ENCODE results near the gene C6orf47. TPM values are rescaled to one million over a fixed set of nuclear protein-coding genes. Genes with fewer than 3 reads are reported as not detected.

C6orf47 gene
- total and polyA plus RNA-seq, 2 of the 8 experiments (the other 6 are each of a cell fraction or from before 2014, with no cell fraction given), result 4.7 to 14.6 TPM

- H4K20me1 ChIP-seq (replicated peaks in 1 of 2; ENCODE audit: control insufficient read depth in 1 of 2, insufficient read depth in 2 of 2, low read length in 2 of 2), result no peaks in the 10 kb centered on the region
- TF ChIP-seq JUND (IDR thresholded peaks at IDR 0.05; ENCODE audit: low read length) (no peak), POLR2AphosphoS5 (IDR thresholded peaks at IDR 0.05; ENCODE audit: low read depth, low read length) (no peak), TCF12 (IDR thresholded peaks at IDR 0.05; ENCODE audit: low read depth, low read length) (no peak), SUZ12 (IDR thresholded peaks at IDR 0.05; ENCODE audit: low read length) (no peak), SIRT6 (IDR thresholded peaks at IDR 0.05; ENCODE audit: low read length) (no peak), YY1 (IDR thresholded peaks at IDR 0.05; ENCODE audit: low read depth, low read length) (no peak)
- no peaks in the 10 kb centered on the region for H3K79me2 ChIP-seq (ENCODE audit: control insufficient read depth in 1 of 2, insufficient read depth in 2 of 2, low read length in 2 of 2)
- peak overlapping the region in 1 of 4 experiments; percentile 64; a peak in 3 of 7 replicates for H3K9ac ChIP-seq (replicated peaks in 1 of 4; ENCODE audit: extremely low read depth in 1 of 4, low read depth in 3 of 4, low read length in 3 of 4)
- 0 out of 2 replicates have a peak overlapping the region, but pooled peaks have one; percentile 62 for H2BK12ac ChIP-seq (ENCODE audit: low read depth, low read length)
- H4K8ac ChIP-seq (ENCODE audit: extremely low read depth, insufficient read depth, low read length), result no peak overlapping the region
- WGBS, 2 experiments (ENCODE audit: extremely low coverage in 1 of 2, insufficient coverage in 1 of 2, insufficient read length in 1 of 2, insufficient replicate concordance in 2 of 2, low coverage in 1 of 2, low lambda C conversion rate in 2 of 2, missing lambda C conversion rate in 1 of 2), result 63% methylated on average over 13 of the region's 13 CpGs; no CpG with 5 or more reads in 1 of the 2 experiments
- no peak overlapping the region for H2BK5ac ChIP-seq (ENCODE audit: low read depth, low read length)
- H4K5ac ChIP-seq (ENCODE audit: insufficient read length, low read depth, low read length), result no peak overlapping the region
- H3K36me3 ChIP-seq (ENCODE audit: control insufficient read depth in 2 of 4, insufficient read depth in 4 of 4, low read length in 3 of 4), result peaks cover 0 to 13% (median 9%) of the 10 kb centered on the region in 4 experiments; a peak in 4 of 8 replicates
- FAIRE-seq (no peak), DNase-seq (ENCODE audit: low read depth in 1 of 2, low spot score in 2 of 2) (no peak)
- ChIA-PET POLR2A (ENCODE audit: partially characterized antibody) (interaction anchor here (0.8 to 2.0 kb wide), 11 partner anchors 9 to 153 kb away, joined by 3 to 11 read pairs (median 4); partner anchors contain the start of genes ABHD16A, BAG6, C6orf47 and DDX39B), CTCF (ENCODE audit: partially characterized antibody) (interaction anchor here (0.6 to 2.5 kb wide), 8 partner anchors 20 to 240 kb away, joined by 3 to 11 read pairs (median 5); partner anchors contain the start of gene ABHD16A)
- no peaks in the 10 kb centered on the region for H3K9me3 ChIP-seq (ENCODE audit: insufficient read depth in 2 of 2, low read depth in 1 of 2, low read length in 1 of 2)
- no peak overlapping the region for H3K27ac ChIP-seq (ENCODE audit: low read depth, low read length)
- H4K91ac ChIP-seq (replicated peaks; ENCODE audit: insufficient read length, low read length), result no peak overlapping the region
- H3K27me3 ChIP-seq (replicated peaks in 1 of 4; ENCODE audit: control insufficient read depth in 3 of 4, extremely low read depth in 1 of 4, insufficient read depth in 3 of 4, low read length in 3 of 4), result peaks cover 3 to 13% (median 12%) of the 10 kb centered on the region in 4 experiments; a peak in 6 of 7 replicates
- H3K56ac ChIP-seq (replicated peaks; ENCODE audit: insufficient read length, low read depth, low read length), result no peak overlapping the region
- H3K14ac ChIP-seq (ENCODE audit: insufficient read length), result no peak overlapping the region
- no peaks in the 10 kb centered on the region for H3K79me1 ChIP-seq (ENCODE audit: low read depth, low read length)
- peak overlapping the region; percentile 37; the same call in 1 of the 2 replicates for H2AFZ ChIP-seq (ENCODE audit: low read length)
- H2BK15ac ChIP-seq (ENCODE audit: low read length), result peak overlapping the region; percentile 53; the same call in 1 of the 2 replicates
- H3K4me1 ChIP-seq (replicated peaks in 1 of 4; ENCODE audit: control insufficient read depth in 3 of 4, insufficient read depth in 4 of 4, low read length in 3 of 4), result peaks cover 0 to 10% (median 8%) of the 10 kb centered on the region in 4 experiments; a peak in 5 of 7 replicates
- H3K4ac ChIP-seq (replicated peaks; ENCODE audit: insufficient read length, low read depth, low read length), result no peak overlapping the region
- H2AK5ac ChIP-seq (ENCODE audit: low read depth, low read length), result no peak overlapping the region
- H3K4me2 ChIP-seq (ENCODE audit: insufficient read depth in 1 of 2, low read depth in 2 of 2, low read length in 2 of 2), result peak overlapping the region; percentile 86 to 90
- peak overlapping the region; percentile 58 to 76 (median 63); a peak in 6 of 8 replicates for H3K4me3 ChIP-seq (ENCODE audit: extremely low read depth in 1 of 4, insufficient read depth in 2 of 4, low read depth in 3 of 4, low read length in 4 of 4)
- H3K23me2 ChIP-seq (ENCODE audit: low read depth, low read length), result peaks cover 11% of the 10 kb centered on the region; the same call in 1 of the 2 replicates
- no peak overlapping the region for H2BK20ac ChIP-seq (ENCODE audit: low read length)
- no peak overlapping the region for H2BK120ac ChIP-seq (replicated peaks; ENCODE audit: low read depth, low read length)
- H3K23ac ChIP-seq (ENCODE audit: insufficient read length), result no peak overlapping the region
- H3K18ac ChIP-seq (ENCODE audit: extremely low read depth, low read length), result no peak overlapping the region; the same call in 1 of the 2 replicates
These were observed 23.0 kb upstream of the C6orf47 start for GRCh38 chr6:31683591-31683990.
